NCI-H345 treated with DMSO at 0.1 percent for 48 hours (cell line): Measurements from ENCODE around the gene B3GNT9.
A peak's percentile ranks its signal among the peaks of the same experiment; 100 is the strongest.

Experiments
- DNase-seq: peaks from one replicate; lab custom pipeline; 2025; ENCODE audit not compliant: unreplicated experiment; lab: John Stamatoyannopoulos, UW

The B3GNT9 gene

DNA sequence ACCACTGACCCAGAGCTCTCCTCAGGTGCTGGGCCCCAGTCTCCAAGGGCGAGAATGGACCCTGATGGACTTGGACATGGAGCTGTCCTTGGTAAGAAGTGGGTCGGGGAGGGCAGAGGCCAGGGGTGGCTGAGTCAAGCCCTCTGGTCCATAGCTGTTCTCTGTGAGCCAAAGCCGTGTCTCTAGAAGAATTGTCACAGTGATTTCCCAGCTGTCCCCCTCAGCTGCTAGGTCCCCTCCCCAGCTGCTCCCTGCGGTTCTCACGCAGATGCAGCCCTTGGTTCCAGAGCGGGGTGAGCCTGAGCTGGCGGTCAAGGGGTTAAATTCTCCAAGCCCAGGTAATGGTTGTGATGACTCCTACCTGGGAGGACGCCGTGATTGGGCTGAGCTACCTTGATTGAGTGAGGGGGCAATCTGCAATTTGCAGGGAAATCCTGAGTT, 18.2 kb upstream of the B3GNT9 start:
- no peak for DNase-seq

DNA sequence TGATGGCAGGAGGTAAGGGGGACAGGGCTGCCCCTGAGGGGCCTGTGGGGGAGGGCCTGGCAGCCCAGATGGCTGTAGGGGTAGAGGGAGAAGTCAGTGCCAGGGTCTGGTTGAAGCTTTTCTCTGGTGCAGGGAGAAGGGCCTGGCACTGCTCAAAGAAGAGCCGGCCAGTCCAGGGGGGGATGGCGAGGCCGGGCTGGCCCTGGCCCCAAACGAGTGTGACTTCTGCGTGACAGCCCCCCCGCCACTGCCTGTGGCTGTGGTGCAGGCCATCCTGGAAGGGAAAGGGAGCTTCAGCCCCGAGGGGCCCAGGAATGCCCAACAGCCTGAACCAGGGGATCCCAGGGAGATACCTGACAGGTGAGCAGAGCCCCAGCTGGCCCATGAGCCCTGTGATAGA, 16.8 kb upstream of the B3GNT9 start:
- DNase-seq, result no peak

DNA sequence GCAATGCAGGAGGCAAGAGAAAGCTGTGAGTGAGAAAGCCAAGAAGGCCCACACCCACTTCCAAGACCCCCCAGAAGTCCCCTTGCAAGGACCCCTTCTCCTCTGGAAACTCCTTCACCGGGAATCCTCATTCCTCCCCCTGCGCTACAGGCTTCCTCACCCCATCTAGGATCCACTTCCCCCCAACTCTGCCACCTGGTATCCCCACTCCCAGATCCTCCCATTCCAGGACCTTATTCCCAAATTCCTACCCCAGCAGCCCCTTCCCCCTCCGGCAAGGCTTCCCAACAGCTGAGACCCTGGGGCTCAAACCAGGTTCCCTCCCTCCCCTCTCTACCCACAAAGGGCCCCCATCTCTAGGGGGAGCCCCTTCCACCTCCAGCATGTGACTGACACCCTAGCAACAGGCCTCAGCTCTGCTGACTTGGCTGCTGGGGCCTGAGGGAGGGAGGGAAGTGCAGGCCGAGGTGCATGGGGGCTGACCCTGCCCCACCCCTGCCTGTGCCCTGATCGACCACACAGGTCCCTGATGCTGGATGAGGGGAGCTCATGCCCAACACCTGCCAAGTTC, 15.9 kb upstream of the B3GNT9 start:
- no peak for DNase-seq

DNA sequence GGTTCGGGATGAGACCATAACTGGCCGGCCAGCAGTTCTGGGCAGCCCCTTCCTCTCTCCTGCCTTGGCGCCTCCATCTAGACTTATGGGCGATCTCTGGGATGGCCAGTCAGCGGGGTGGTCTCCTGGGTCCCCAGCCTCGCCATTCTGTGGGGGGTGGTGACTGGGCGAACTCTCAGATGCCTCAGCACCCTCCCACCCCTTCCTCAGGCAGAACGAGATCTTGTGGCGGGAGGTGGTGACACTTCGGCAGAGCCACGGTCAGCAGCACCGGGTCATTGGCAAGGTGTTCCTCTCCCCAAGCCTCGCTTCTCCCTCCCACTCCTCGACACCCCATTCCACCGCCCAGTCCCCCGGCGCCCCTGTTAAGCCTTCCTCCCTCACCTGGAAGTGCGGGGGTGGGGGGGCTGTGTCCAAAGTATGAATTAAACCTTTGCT, 15.3 kb upstream of the B3GNT9 start:
- DNase-seq, result no peak

DNA sequence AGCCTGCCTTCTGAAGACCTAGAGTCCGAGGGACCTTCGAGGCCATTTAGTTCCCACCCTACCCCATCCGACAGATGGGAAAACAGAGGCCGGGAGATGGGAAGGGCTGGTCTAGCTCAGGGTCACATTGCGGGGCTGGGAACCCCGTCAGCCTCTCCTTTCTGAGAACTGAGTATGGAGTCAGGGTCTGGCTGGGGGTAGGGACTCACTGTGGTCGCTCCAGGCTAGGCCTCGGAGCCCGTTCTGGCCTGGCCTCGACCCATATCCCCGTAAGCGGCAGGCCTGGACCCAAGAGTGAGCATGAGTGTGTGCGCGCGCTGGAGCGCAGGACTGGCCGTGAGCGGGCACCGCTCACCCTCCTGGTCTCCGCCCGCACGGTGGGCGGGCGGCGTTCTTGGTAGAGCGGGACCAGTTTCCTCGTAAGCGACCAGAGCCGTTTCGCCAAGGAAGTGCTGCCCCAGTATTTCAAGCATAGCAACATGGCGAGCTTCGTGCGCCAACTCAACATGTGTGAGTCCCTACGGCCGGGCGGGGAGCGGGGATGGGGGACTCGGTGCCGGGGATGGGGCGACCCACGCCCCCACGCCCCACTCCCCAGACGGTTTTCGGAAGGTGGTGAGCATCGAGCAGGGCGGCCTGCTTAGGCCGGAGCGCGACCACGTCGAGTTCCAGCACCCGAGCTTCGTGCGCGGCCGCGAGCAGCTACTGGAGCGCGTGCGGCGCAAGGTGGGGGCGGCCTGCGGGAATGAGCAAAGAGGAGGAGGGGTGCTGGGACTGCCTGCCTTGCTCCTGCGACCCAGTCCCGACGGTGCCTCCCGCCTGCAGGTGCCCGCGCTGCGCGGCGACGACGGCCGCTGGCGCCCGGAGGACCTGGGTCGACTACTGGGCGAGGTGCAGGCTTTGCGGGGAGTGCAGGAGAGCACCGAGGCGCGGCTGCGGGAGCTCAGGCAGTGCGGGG, 14.6 kb upstream of the B3GNT9 start:
- no peak for DNase-seq

DNA sequence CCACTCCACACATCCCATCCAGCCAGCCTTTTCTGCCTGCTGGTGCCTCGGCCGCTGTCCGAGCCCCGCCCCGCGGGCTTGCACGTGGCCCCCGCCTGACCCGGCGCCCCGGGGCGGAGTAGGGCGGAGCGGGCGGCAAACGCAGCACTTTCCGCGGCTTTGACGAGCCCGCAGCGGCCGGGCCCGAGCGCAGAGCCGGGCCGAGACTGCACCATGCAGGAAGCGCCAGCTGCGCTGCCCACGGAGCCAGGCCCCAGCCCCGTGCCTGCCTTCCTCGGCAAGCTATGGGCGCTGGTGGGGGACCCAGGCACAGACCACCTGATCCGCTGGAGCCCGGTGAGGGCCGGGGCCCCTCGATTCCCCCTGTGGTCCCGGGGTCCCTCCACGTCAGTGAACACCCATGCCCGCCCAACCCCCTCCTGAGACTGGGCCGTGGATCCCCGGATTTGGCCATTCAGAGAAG, 13.8 kb upstream of the B3GNT9 start, which contains the start of gene HSF4:
TSS of gene HSF4 (plus strand) at position 147 of the 463 bp plus-strand sequence. CDS start at position 214, 67 bp downstream.
- no peak for DNase-seq

DNA sequence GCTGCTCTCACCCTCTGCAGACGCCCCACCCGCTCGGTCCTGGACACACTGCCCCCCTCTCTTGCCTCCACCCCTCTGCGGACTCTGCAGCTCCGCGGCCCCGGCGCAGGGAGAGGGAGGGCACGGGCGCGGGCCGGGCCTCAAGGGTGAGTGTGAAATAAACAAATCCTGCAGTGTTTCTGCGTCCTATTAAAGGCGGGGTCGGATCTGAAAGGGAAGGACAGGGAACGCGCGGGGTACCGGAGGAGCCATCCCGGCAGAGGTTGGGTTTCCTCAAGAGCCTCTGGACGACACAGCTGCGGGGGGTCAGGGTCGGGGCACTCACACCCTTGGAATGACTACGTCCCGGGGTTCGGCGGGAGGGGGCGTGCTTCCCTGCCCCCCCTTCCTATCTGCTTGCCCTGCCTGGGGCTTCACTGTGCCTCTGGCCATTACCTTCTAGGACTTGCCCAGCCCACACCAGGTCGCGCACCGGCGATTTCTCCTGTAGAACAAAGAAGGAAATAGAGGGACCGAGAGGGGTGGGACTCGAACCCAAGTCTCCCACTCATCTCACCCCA, 13.3 kb upstream of the B3GNT9 start:
- DNase-seq, result no peak

DNA sequence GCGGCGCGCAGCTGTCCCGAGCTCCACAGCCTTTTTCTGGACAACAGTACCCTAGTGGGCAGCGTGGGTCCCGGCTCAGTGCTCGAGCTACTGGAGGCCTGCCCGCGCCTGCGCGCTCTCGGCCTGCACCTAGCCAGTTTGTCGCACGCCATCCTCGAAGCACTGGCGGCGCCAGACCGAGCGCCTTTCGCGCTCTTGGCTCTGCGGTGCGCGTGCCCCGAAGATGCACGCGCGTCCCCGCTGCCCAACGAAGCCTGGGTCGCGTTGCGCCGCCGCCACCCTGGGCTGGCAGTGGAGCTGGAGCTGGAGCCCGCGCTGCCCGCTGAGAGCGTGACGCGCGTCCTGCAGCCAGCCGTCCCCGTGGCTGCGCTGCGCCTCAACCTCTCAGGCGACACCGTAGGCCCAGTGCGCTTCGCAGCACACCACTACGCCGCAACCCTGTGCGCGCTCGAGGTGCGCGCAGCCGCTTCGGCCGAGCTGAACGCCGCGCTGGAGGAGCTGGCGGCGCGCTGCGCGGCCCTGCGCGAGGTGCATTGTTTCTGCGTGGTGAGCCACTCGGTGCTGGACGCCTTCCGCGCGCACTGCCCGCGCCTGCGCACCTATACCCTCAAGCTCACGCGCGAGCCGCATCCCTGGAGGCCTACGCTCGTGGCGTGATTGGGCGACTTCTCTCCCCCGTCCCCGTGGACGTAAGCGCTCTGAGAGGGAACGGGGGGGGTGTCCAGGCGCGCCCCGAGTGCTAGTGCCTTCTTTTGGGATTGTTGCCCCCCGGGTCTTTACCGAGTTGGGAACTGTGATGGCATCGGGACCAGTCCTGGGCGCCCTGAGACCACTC, 12.6 kb upstream of the B3GNT9 start:
- peak; percentile 51 for DNase-seq

DNA sequence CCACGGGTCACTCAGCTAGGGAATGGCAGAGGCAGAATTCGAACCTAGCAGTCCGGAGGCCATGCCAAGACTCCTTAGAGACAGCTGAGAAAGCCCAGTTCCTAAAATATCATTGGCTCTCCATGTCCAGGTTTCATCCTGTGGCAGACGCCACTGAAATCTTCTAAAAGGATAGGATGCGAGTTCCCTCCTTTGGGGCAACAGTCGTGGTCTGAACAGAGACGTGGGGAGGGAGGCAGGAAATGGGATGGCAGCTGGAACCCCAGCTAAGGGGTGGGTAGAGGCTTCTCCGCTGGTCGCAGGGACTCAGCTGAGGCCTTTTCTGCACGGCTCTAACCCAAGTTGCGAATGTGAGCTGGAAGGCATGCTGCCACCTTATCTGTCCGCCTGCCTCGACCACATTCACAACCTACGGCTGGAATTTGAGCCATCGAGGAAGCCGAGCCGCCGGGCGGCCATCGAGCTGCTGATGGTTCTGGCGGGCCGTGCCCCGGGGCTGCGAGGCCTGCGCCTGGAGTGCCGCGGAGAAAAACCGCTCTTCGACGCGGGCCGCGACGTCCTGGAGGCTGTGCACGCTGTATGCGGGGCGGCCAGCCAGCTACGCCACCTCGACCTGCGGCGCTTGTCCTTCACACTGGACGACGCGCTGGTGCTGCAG, 11.8 kb upstream of the B3GNT9 start:
- DNase-seq, result no peak

DNA sequence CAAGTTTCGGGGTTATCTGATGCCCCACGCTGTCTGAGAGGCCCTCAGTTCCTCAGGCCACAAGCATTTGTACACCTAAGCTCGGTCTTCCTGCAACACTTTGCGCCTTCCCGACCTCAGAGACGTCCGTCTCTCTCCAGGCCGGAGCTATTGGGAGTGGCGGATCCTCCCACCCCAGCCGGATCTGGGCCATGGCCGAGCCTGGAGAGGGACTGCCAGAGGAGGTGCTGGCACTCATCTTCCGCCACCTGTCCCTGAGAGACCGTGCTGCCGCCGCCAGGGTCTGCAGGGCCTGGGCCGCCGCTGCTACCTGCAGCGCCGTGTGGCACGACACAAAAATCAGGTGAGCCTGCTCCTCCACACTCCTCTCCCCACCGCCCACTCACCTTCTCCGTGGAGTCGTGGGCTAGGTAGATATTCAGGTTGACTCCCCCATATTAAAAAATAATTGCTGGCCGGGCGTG, 10.8 kb upstream of the B3GNT9 start:
- no peak for DNase-seq

DNA sequence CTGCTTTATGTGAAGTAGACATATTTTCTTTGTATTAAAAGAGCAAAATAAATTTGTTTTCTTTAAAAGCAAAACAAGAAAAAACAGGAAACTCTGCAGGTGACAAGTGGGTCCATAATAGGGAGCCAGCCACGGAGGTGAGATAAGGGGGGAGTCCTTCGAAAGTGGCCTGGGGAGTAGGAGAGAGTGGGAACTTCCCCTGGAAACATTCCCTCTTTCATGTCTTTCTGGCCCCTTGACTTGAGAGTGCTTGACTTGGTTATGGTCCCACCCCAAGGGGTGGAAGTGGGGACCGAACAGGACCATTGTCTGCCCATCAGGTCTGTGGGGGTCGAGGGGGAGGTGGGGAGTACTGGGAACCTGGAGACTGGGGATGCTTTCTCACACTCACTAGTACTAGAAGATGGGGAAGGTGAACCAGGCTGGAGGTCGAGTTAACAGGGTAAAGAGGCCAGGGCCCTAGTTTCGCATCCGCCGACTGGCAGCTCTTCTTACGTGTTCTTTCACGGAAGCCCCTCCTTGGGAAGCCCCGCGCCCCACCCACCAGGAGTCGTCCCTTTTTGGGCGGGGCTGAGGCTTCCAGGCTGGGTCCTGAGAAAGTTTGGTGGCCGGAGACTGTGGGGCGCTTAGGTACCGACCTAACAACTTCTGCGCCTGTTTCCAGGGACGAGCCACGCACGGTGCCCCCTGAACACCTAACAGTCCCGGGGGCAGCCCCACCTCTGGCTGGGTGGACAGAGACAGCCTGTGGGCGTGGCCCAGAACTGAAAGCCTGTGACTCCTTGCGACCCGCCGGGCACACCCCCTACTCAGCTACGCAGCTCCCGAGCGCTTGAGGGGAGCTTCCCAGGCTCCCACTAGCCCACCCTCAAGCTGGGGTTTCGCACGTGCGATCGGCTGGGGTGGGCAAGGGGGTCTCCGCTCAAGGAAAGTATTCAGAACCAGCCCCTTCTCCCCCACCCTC, 8.1 kb upstream of the B3GNT9 start:
- no peak for DNase-seq

DNA sequence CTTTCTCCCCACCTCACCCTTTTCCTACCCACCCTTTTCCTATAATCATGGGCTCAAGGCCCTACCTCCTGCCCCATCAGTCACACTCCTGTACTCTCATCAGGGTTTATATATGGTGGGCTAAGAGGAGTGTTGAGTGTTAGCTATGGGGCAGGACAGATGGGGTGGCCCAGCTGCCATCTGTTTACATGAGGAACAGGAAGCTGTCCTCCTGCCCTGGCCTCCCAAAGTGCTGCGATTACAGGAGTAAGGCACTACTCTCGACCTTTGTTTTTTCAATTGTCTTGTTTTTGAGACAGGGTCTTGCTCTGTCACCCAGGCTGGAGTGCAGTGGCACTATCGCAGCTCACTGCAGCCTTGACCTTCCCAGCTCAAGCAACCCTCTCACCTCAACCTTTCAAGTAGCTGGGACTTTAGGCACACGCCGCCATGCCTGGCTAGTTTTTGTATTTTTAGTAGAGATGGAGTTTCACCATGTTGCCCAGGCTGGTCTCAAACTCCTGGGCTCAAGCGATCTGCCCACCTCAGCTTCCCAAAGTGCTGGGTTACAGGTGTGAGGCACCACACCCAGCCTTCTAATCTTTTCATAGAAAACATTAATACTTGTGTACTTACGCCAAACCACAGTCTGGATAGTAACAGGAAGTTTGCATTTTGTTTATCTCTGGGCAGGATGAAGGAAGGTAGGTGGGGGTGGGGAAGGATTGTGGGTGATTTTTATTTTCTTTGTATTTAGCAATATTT, 7.3 kb upstream of the B3GNT9 start:
- DNase-seq, result no peak

DNA sequence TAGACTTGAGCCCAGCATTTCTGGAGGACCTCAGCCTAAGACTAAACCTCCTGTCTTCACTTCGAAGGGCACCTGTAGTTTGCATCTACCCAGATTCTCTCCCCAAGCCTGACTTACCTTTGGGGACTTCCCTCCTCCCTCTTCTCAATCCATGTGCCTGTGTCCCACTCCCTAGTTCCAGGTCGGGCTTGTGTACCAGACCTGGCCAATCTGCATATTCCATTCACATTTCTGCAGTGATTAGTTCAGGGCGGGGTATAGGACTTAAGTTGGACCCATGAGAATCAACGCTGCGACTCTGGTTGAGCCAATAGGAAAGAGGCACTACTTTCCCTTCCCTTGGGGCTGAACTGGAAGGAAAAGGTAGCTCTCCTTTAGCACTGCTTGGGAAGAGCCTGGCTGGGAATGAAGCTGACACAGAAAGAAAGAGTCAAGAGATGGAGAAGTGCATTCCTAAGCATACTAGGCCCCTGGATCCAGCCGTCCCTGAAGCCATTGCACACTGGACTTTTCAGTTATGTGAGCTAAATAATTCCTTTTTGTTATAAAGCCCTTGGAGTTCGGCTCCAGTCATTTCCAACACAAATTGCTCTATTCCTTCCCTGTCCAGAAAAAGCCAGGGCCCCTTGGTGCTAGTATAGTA, 6.4 kb upstream of the B3GNT9 start:
- no peak for DNase-seq

DNA sequence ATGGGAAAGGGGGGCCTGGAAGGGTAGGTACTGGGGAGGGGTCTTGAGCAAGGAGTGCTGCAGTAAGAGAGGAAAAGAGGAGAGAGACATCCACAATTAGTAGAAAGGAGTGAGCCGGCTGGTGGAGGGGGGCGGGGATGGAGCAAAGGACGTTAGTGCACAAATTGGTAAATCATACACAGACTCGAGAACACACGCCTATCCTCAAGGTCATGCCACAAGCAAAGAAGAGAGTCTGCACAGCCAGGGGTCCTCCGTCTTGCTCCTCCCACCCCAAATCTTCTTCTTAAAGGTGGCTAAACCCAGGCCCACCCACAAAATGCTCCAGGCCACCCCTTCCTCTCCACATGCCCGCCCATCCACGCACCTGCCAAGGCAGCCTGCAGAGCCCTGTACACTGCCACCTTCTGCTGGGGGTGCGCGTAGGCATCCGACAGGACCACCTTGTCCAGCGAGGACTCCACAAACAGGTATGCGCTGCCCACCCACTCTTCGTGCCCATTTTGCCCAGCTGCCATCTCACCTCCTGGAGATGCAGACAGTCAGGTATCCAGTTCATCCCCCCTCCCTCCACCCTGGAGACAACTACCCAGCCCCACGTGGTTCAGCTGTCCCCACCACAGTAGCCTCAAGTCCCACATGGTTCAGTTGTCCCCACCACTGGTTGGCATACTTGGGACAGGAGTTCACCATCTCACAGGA, 5.5 kb upstream of the B3GNT9 start:
- no peak for DNase-seq

DNA sequence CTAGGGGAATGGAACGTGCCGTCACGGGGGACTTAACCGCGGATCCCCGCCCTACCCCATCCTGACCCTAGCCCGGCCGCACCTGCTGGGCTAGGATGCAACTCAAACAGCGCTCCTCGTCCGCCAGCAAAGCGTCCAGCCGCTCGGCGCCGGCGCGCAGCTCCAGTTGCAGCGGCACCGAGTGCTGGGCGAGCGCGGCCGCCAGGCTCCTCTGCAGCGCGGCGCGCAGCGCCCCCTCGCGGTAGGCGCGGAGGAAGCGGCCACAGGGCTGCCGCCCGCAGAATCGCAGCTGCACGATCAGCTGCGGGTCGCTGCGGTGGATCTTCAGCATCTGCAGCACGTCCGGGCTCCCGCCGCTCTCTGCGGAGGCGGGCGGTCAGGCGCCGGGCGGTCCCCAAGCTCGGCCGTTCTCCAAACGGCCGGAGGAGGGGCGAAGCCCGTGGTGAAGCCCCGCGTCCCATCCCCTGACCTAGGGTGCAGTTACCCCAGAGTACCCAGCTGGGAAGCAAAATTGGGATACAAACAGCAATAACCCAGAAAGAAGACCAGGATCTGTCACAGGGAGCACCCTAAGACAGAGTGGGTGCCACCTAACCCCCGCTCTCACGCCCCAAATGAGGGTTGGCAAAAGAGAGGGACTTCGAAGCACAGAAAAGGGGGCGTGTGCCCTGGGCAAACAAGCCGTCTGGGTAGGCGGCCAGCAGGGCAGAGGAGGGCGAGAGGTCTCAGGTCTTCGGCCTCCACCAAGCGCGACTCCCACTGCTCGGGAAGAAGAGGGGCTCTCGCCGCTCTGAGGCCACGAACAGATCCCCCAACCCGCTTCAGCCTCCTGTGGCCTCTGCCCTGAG, 4.7 kb upstream of the B3GNT9 start:
- no peak for DNase-seq

DNA sequence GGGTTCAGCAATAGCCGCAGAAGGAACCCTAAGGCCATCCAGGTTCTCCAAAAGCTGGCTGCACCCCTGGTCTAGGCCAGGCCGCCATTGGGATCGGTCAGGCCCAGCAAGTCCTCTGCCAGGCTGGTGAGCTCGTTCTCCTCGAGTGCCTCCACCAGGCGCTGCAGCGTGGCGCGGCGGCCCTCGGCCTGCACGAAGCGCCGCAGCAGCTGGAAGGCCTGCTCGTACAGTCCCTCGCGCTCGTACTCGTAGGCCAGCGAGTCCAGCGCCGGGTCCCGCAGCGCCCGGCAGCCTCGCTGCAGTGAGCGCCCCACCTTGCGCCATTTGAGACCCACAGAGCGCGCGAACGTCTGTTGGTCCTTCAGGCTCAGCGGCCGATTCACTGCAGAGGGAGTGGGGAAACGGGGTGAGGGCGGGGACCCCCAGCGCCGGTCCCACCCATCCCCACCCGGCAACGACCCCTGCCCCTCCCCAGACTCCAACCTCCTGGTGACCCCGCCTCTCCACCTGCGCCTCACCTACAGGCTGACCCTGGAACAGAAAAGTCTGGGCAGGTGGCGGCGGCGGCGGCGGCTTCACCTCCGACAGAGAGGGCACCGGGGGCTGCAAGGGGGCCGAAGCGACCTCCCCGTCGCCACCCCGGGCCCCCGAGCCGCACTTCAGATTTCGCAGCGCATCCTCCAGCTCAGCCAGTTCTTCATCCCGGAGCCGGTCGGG, 3.9 kb upstream of the B3GNT9 start:
- no peak for DNase-seq
